ENCODE measurements around the gene RAB11FIP4. TPM values are rescaled to one million over a fixed set of nuclear protein-coding genes. Genes with fewer than 3 reads are reported as not detected.

The RAB11FIP4 gene
- total and polyA plus RNA-seq, 3 donors from 2014 or later: 44.3 to 104 (median 90.2) TPM

DNA sequence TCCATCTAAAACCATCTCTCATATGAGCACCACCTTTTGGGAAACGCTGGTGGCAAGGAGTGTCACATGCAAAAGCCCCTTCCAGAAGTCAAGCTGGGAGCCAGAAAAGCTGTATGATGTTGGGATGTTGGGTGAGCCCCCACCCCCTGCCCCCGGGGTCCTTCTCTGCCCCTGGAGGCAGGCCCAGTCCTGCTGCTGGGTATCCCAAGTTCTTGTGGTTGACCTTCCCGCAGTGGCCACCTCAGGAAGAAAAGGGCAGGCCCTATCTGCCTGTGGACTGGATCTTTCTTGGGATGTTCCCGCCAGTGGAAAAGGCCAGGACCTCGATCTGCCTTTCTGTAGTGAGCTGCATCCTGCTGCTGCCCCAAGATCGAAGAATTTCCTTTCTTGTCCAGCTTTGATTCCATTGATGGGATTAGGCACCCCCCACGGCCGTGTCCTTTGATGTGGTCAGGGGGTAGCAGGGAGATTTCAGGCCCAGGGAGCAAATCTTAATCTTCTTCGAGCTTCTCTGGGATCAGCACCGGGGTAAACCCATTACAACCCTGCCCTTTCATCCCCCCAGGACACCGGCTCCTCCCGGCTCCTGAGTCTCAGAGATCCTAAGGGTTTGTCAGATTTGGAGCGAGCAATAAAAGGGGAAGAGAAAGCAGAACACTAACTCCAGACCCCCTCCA, 165.6 kb downstream of the RAB11FIP4 start:
- Histone ChIP-seq H3K4me3 (no peak overlapping the region), H3K4me1 (no peaks in the 10 kb centered on the region), H3K27ac (no peak overlapping the region), H3K27me3 (no peaks in the 10 kb centered on the region), H3K9me3 (no peaks in the 10 kb centered on the region), H3K36me3 (ENCODE audit: low read depth, missing control alignments) (no peaks in the 10 kb centered on the region)
- DNase-seq: no peak
- WGBS, 2 donors: 55 to 69% methylated on average over 7 to 13 of the region's 13 CpGs
- TF ChIP-seq, protein P1, sequence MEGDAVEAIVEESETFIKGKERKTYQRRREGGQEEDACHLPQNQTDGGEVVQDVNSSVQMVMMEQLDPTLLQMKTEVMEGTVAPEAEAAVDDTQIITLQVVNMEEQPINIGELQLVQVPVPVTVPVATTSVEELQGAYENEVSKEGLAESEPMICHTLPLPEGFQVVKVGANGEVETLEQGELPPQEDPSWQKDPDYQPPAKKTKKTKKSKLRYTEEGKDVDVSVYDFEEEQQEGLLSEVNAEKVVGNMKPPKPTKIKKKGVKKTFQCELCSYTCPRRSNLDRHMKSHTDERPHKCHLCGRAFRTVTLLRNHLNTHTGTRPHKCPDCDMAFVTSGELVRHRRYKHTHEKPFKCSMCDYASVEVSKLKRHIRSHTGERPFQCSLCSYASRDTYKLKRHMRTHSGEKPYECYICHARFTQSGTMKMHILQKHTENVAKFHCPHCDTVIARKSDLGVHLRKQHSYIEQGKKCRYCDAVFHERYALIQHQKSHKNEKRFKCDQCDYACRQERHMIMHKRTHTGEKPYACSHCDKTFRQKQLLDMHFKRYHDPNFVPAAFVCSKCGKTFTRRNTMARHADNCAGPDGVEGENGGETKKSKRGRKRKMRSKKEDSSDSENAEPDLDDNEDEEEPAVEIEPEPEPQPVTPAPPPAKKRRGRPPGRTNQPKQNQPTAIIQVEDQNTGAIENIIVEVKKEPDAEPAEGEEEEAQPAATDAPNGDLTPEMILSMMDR (IDR thresholded peaks at IDR 0.05): no peak
- intact Hi-C loops (cut with DNase I; ENCODE audit: low total_unique reads): loop anchor here (5.0 kb wide), 1 partner anchor 285 kb away; no protein-coding TSS in a partner anchor

DNA sequence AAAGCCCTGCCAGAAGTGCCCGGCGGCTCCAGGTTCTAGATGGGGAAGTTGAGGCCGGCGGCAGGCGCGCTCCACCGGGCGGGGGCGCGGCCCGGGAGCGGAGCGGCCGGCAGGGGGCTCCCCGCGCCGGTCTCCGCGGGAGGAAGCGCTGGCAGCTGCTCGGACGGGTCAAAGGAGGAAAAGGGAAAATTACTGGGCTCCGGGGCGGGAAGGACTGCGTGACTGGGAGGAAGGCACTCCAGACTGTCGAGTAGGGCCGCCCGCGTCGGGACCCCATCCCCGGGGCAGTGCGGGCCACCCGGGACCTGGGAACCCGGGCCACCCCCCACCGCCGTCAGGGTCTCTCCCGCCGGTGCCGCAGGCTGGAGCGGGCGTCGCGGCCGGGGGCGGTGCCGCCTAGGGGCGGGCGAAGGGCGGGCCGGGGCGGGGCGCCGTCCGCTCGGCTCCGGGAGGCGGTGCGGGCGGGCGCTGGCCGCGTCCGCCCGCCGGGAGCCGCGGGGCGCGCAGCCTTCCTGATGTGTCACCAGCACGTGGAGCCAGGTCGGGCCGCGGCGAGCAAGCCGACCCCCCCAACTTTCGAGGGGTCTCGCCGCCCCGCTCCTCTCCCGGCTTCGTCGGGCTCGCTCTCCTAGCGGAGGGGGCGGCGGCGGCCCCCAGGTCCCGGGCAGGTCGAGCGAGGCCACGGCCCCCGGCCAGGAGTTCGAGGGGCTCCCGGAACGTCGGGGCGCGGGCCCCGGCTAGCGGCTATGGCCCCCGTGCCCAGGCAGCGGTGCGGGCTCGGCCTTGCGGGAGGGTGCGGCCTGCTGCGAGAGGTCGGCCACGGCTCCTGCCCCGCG, 167.5 kb downstream of the RAB11FIP4 start:
- peak overlapping the region; percentile 39 to 72 for H3K27ac ChIP-seq
- WGBS, 2 donors: 0 to 1% methylated on average over 15 to 57 of the region's 111 CpGs
- no peak for TF ChIP-seq POLR2A (IDR thresholded peaks at IDR 0.05)
- TF ChIP-seq, protein P1 (IDR thresholded peaks at IDR 0.05): peak; percentile 76 to 88 (median 79)
- H3K27me3 ChIP-seq: no peaks in the 10 kb centered on the region
- no peaks in the 10 kb centered on the region for H3K4me1 ChIP-seq
- intact Hi-C loops (cut with DNase I; ENCODE audit: low total_unique reads): loop anchor here (5.0 kb wide), 1 partner anchor 283 kb away; no protein-coding TSS in a partner anchor
- no peaks in the 10 kb centered on the region for H3K36me3 ChIP-seq (ENCODE audit: low read depth, missing control alignments)
- H3K4me3 ChIP-seq: peak overlapping the region; percentile 62 to 66
- H3K9me3 ChIP-seq: no peaks in the 10 kb centered on the region
- peak; percentile 70 for DNase-seq

DNA sequence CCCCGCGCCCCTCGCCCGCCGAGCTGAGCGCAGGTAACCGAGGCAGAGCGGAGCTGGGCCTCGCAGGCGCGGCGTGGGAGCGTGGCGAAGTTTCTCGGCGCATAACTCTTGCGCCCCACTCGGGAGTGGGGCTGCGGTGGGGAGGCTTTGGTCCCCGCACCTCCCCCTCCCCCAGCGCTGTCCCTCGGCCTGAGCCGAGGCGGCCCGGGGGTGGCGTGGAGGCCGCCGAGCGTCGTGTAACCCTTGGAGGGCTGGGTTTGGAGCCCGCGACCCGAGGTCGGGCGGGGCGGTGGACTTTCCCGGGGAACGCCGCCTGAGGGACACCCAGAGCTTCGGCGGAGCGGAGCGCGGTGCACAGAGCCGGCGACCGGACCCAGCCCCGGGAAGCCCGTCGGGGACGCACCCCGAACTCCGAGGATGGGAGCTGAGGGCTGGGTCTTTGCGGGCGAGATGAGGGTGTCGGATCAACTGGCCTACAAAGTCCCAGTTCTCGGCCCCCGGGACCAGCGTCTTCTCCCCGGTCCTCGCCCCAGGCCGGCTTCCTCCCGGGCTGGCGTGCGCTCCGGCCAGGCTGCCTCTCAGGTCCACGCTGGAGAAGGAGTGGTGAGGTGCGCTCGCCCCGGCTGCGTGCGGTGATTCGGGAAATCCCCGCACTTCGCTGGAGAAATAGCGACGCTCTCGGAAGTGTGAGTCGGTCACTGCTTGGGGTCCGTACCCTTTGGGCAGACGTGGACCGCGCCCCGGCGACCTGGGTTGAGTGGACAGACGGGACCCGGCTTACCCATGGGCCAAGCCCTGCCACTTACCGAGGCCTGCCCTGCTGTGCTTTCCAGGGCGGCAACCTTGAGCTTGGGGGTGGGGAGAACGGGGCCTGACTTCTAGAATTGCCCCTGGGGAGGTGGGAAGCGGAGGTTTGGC, 168.4 kb downstream of the RAB11FIP4 start:
- peak overlapping the region; percentile 39 to 72 for H3K27ac ChIP-seq
- H3K4me3 ChIP-seq: peak overlapping the region; percentile 62 to 66
- H3K27me3 ChIP-seq: no peaks in the 10 kb centered on the region
- DNase-seq: no peak
- 11 to 32% methylated on average over 17 to 84 of the region's 91 CpGs for WGBS, 2 donors
- H3K9me3 ChIP-seq: no peaks in the 10 kb centered on the region
- H3K36me3 ChIP-seq (ENCODE audit: low read depth, missing control alignments): no peaks in the 10 kb centered on the region
- TF ChIP-seq, protein P1 (IDR thresholded peaks at IDR 0.05): no peak
- TF ChIP-seq POLR2A (IDR thresholded peaks at IDR 0.05): no peak
- H3K4me1 ChIP-seq: no peaks in the 10 kb centered on the region
- intact Hi-C loops (cut with DNase I; ENCODE audit: low total_unique reads): loop anchor here (5.0 kb wide), 1 partner anchor 282 kb away; no protein-coding TSS in a partner anchor

DNA sequence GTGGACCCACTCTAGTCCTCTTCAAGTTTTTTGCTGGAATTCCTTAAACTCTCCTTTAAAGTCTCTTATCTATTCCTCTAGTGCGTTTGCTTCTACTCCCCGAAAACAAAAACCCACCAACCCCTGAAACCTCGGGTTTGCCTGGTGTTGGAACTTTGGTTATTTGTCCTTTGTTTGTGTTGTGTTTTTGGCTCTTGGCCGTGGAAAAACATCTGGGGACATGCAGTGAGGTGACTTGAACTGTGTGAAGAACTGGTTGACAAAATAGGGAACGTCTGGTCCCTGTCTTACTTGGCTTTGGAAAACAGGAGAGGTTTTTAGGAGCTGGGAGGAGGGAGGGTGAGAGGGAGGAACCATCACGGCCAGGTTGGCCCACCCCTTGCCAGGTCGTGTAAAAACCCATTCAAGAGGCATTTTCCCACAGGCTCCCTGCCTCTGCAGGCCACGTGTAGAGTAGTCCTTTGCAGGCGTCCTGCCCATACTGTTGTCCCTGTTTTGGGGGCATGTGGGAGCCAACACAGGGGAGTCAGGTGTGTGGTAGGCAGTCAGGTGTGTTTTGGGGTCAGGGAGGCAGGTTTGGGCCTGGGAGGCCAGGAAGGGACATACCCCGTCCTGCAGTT, 169.3 kb downstream of the RAB11FIP4 start:
- no peak for TF ChIP-seq POLR2A (IDR thresholded peaks at IDR 0.05)
- TF ChIP-seq, protein P1 (IDR thresholded peaks at IDR 0.05): no peak
- no peaks in the 10 kb centered on the region for H3K9me3 ChIP-seq
- H3K27me3 ChIP-seq: no peaks in the 10 kb centered on the region
- no peaks in the 10 kb centered on the region for H3K4me1 ChIP-seq
- no peak overlapping the region for H3K4me3 ChIP-seq
- intact Hi-C loops (cut with DNase I; ENCODE audit: low total_unique reads): no loop called here
- H3K36me3 ChIP-seq (ENCODE audit: low read depth, missing control alignments): no peaks in the 10 kb centered on the region
- peak overlapping the region in 1 of 2 donors; percentile 72 for H3K27ac ChIP-seq
- DNase-seq: no peak
- WGBS, 2 donors: 39 to 45% methylated on average over 8 to 10 of the region's 10 CpGs
